ENCODE measurements around the gene KCNIP3. TPM values are rescaled to one million over a fixed set of nuclear protein-coding genes. Genes with fewer than 3 reads are reported as not detected.

The KCNIP3 gene
- total and polyA plus RNA-seq, 9 of the 15 experiments (the other 6 are each of a cell fraction or from before 2014, with no cell fraction given) = 0.04 TPM; not detected in 8

DNA sequence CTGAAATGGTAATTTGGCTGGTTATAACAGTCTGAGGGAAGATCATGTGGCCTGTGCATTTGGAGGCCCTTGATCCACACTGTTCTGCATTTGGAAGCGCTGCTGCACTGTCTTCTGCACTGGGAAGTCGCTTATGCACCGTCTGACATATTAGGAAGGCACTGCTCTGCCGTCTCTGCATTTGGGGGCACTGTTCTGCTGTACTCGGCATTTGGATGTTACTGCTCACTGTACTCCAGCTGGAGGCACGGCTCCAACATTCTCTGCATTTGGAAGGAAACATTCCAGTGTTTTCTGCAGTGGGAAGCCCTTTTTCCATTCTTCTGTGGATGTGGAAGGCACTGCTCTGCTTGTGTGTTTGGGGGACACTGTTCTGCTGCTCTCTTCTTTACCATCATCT, 32.5 kb upstream of the KCNIP3 start (continued):
- no peak for TF ChIP-seq E2F1 (CRISPR knock-in tag; IDR thresholded peaks at IDR 0.05)
- no peak for TF ChIP-seq BCOR (IDR thresholded peaks at IDR 0.05)

DNA sequence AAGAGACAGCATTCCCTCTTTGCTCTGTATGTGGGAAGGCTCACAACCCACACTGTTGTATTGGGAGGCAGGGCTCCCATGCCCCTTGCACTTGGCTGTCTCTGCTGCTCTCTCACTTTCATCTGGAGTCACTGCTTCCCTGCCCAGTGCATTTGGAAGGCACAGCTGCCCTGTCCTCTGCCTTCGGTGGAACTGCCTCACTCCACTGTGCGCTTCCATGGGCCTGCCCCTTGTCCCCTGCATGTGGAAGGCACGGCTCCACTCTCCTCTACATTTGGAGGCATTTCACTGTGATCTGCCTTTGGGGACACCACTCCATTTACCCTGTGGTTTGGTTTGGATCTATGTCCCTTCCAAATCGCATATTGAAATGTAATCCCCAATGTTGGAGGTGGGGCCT, 32.0 kb upstream of the KCNIP3 start:
- CTCF ChIA-PET (ENCODE audit: low intra/inter-chr PET ratio) = no interaction called here
- BruUV-seq (replicated peaks) = no TSS peak
- TF ChIP-seq, protein P1, sequence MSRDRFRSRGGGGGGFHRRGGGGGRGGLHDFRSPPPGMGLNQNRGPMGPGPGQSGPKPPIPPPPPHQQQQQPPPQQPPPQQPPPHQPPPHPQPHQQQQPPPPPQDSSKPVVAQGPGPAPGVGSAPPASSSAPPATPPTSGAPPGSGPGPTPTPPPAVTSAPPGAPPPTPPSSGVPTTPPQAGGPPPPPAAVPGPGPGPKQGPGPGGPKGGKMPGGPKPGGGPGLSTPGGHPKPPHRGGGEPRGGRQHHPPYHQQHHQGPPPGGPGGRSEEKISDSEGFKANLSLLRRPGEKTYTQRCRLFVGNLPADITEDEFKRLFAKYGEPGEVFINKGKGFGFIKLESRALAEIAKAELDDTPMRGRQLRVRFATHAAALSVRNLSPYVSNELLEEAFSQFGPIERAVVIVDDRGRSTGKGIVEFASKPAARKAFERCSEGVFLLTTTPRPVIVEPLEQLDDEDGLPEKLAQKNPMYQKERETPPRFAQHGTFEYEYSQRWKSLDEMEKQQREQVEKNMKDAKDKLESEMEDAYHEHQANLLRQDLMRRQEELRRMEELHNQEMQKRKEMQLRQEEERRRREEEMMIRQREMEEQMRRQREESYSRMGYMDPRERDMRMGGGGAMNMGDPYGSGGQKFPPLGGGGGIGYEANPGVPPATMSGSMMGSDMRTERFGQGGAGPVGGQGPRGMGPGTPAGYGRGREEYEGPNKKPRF (IDR thresholded peaks at IDR 0.05; ENCODE audit: low read depth, low read length) = no peak
- TF ChIP-seq ZKSCAN8 (CRISPR knock-in tag; IDR thresholded peaks at IDR 0.05) = no peak
- TF ChIP-seq, protein P2, sequence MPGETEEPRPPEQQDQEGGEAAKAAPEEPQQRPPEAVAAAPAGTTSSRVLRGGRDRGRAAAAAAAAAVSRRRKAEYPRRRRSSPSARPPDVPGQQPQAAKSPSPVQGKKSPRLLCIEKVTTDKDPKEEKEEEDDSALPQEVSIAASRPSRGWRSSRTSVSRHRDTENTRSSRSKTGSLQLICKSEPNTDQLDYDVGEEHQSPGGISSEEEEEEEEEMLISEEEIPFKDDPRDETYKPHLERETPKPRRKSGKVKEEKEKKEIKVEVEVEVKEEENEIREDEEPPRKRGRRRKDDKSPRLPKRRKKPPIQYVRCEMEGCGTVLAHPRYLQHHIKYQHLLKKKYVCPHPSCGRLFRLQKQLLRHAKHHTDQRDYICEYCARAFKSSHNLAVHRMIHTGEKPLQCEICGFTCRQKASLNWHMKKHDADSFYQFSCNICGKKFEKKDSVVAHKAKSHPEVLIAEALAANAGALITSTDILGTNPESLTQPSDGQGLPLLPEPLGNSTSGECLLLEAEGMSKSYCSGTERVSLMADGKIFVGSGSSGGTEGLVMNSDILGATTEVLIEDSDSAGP (CRISPR knock-in tag; IDR thresholded peaks at IDR 0.05) = no peak
- TF ChIP-seq NCOA6 (IDR thresholded peaks at IDR 0.05) = no peak
- TF ChIP-seq ZNF175 (CRISPR knock-in tag; IDR thresholded peaks at IDR 0.05; ENCODE audit: low read depth) = no peak

More for the DNA sequence above, 32.0 kb upstream of the KCNIP3 start:
- intact Hi-C loops (cut with micrococcal nuclease) (no loop called here), in situ Hi-C loops (cut with MboI) (no loop called here)
- FAIRE-seq (no peak), DNase-seq (ENCODE audit: extremely low read depth in 1 of 4, low spot score in 3 of 4) (no peak), ATAC-seq (no peak)
- Histone ChIP-seq H3K4me2 (ENCODE audit: insufficient read depth, low read length) (no peak overlapping the region), H2AFZ (ENCODE audit: low read depth, low read length) (no peak overlapping the region), H3K27ac (ENCODE audit: extremely low read depth, low read depth, low read length) (no peak overlapping the region), H3K4me1 (replicated peaks in 1 of 2; ENCODE audit: control insufficient read depth in 2 of 2, insufficient read depth in 2 of 2, low read length in 2 of 2) (no peaks in the 10 kb centered on the region), H3K9me3 (replicated peaks; ENCODE audit: control insufficient read depth, insufficient read depth, low read depth, low read length) (no peaks in the 10 kb centered on the region), H3K27me3 (ENCODE audit: control insufficient read depth in 2 of 2, insufficient read depth in 2 of 2, low read length in 2 of 2) (peaks cover 2 to 49% of the 10 kb centered on the region in 2 experiments; a peak in 2 of 5 replicates), H3K79me2 (ENCODE audit: control insufficient read depth, insufficient read depth, low read length) (no peaks in the 10 kb centered on the region), H4K20me1 (replicated peaks; ENCODE audit: control insufficient read depth, insufficient read depth, low read length) (no peaks in the 10 kb centered on the region), H3K9me1 (ENCODE audit: control insufficient read depth, insufficient read depth, low read length) (no peaks in the 10 kb centered on the region), H3K36me3 (ENCODE audit: control insufficient read depth, insufficient read depth, low read length) (no peaks in the 10 kb centered on the region), H3K4me3 (no peak overlapping the region), H3K9ac (ENCODE audit: insufficient read depth in 1 of 2, low read depth in 2 of 2, low read length in 2 of 2) (no peak overlapping the region)
- WGBS (ENCODE audit: insufficient coverage, low coverage, missing lambda C conversion rate) = 0% methylated on average over 4 of the region's 4 CpGs
- POLR2A ChIA-PET = no interaction called here

Data from K562 (cell line).